Stomach (tissue), 4 donors: ENCODE results near the gene ABAT.
"Not testable (repeated sequence)": the region's sequence is repeated elsewhere in the genome, so short reads cannot be mapped to it uniquely, and the experiment has no call there.

Experiments
- CTCF ChIP-seq, 7 experiments: fragments of 450-650 bp in 4 of 7; fragments of 200-600 bp in 3 of 7; sonication (generic) in 3 of 7; IDR thresholded peaks; one replicate each; pipeline ENCODE4 v1.5.1; 2016 to 2019; ENCODE audit warnings: antibody characterized with exemption in 7 of 7, control low read depth in 2 of 7, mild to moderate bottlenecking in 1 of 7
- POLR2AphosphoS5 ChIP-seq, 3 donors: sonication (generic); formaldehyde crosslinking; IDR thresholded peaks; one replicate each; pipeline ENCODE4 v1.6.1; 2016; ENCODE audit warnings: antibody characterized with exemption in 3 of 3

GRCh38 chr16:8651958-8652357 is 22.5 kb upstream of the ABAT start:
- TF ChIP-seq POLR2AphosphoS5 (IDR thresholded peaks at IDR 0.05), result not testable (repeated sequence)
- peak in 1 of 7 experiments; percentile 14 for TF ChIP-seq CTCF (IDR thresholded peaks at IDR 0.05)
